Measurements from ENCODE around the gene IGF2. TPM values are rescaled to one million over a fixed set of nuclear protein-coding genes. Genes with fewer than 3 reads are reported as not detected.

Gene IGF2
- polyA plus RNA-seq, 4 donors, result 731 to 1,117 (median 878) TPM

DNA sequence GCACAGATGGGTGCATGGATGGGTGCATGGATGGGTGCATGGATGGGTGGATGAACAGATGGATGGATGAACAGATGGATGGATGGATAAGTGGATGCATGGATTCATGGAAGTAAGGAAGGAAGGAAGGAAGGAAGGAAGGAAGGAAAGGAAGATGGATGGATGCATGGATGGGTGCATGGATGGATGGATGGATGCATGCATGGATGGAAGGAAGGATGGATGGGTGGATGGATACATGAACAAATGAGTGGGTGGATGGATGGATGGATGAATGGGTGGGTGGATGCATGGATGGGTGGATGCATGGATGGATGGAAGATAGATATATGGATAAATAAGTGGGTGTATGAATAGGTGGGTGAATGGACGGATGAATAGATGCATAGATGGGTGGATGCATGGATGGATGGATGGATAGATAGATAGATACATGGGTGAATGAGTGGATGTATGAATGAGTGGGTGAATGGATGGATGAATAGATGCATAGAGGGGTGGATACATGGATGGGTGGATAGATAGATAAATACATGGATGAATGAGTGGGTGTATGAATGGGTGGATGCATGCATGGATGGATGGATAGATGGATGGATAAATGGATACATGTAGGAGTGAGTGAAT lies 32.5 kb downstream of the IGF2 start:
- no peak for DNase-seq (ENCODE audit: low read depth in 4 of 4, low spot score in 2 of 4)

DNA sequence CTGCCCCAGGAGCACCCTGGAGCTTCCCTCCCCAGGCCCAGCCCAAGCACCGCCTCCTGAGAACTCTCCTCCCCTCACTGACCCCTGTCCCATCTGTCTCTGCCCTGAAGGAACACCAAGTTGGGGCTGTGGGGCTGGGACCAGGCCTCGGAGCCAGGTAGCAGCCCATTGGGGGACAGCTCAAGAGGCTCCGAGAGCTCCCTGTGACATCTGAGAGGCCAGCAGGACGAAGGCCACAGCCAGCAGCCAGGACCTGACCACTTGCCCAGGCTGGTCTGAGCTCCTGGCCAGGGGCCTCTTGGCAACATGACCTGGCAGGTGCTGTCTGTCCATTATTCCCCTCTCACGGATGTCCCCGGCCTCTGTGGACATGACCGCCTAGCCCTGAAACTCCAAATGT lies 33.7 kb downstream of the IGF2 start:
- no peak for DNase-seq (ENCODE audit: low read depth in 4 of 4, low spot score in 2 of 4)

DNA sequence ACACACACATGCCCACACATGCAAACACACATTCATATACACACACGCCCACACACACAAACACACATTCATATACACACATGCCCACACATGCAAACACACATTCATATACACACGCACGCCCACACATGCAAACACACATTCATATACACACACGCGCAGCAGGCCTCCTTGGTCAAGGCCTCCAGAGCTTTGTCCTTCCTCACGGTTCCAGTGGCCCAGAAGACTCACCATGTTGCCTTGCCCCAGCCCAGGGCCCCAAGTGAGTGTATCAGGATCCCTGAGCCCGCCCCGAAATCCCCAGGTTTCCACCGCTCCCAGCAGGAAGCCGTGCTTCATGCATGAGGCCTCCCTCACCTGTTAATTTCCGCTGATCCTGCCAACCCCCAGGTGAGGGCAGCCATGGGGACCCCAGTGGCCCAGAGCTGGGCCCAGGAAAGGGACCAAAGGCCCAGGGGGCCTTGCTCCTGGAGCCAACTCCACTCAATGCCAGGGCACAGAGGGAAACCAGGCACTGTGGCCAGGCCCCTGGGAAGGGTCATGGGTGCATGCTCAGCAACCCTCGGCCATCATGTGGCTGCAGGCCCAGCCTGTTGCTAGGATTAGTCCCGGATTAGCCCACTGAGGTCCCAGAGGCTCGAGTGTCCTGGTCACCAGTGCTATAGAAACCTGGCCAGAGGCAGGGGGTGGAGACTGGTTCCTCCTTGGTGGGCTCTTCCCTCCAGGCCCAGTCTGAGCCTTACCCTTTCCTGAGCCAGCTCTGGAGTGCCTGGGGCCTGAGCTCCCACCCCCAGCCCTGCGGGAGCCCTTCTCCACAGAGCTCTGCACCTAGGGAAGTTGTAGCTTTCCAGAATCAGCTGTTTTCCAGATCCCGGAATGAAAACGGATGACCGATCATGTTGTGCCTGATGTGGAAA lies 34.4 kb downstream of the IGF2 start:
- no peak for DNase-seq (ENCODE audit: low read depth in 4 of 4, low spot score in 2 of 4)

DNA sequence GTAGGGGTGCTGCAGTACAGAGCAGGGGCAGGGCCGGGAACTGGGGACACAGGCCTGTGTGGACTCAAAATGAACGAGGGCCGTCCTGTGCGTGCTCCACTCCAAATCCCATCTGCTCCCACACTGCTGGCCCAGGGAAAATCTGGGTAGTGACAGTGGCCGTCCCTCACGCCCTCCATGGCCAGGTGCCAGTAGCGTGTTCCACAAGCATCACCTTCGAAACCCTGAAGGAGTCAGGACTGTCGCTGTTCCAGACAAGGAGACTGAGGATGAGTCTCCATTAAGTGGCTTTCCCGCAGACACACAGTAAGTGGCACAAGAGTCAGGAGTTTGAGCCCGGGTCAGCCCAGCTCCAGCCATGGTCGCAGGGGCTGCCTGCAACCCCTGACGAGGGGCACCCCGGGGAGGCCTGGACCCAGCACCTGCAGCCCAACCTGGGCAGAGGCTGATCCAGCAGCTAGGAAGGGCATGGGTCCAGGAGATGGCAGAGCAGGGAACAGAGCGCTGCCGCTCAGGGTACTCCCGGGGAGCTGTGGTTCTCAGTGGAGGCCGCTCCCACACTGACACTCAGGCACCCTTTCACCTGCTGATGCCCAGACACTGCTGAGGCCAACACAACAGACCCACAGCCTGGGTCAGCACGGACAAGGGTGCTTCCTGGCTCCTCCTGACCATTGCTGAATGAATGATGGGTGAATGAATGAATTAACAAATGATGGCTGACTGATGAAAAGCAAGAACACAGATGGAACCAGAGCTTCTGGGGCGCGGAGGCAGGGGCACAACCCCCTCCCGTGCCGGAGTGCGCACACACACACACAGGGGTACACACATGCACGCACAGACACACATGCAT lies 35.3 kb downstream of the IGF2 start:
- DNase-seq (ENCODE audit: low read depth in 4 of 4, low spot score in 2 of 4), result no peak

DNA sequence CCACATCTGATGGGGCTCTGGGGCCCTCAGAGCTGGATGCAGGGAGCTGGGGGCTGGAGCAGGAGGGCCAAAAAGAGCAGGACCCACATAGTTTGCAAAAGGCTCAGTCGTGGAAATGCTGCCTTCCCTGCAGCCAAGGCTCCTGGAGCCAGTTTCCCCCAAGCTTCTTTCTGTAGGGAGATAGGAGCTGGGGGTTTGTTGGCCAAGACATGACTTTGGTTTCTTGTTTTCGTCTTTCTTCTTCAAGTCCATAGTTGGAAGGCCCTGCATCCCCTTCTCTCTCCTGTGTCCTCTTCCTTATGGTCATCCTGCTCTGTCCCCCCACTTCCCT lies 36.3 kb downstream of the IGF2 start:
- DNase-seq (ENCODE audit: low read depth in 4 of 4, low spot score in 2 of 4), result no peak

DNA sequence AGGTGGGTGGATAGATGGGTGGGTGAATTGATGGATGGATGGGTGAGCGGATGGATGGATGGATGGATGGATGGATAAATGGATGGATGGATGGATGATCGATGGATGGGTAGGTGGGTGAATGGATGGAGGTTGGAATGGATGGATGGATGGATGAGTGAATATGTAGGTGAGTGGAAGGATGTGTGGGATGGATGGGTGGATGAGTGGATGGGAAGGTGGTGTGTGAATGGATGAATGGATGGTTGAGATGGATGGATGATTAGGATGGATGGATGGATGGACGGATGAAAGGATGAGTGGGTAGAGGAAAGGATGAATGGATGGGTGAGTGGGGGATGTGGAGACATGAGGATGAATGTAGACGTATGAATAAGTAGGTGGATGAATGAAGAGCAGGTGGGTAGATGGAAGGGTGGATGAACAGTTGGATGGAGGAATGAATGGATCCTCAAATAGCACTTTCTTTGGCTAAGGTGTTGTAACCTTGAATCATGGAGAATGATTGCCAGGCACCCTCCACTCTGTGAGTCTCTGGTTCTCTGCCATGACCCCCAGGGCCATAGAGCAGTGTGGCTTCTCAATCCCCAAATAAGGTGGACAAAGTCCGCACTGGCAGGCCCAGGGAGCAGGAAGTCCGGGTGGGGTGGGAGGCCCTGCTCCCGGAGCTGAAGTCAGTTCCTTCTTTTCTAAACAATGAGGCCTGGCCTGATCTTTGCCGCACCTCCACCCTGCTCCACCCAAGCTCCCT lies 36.9 kb downstream of the IGF2 start:
- DNase-seq (ENCODE audit: low read depth in 4 of 4, low spot score in 2 of 4), result no peak

DNA sequence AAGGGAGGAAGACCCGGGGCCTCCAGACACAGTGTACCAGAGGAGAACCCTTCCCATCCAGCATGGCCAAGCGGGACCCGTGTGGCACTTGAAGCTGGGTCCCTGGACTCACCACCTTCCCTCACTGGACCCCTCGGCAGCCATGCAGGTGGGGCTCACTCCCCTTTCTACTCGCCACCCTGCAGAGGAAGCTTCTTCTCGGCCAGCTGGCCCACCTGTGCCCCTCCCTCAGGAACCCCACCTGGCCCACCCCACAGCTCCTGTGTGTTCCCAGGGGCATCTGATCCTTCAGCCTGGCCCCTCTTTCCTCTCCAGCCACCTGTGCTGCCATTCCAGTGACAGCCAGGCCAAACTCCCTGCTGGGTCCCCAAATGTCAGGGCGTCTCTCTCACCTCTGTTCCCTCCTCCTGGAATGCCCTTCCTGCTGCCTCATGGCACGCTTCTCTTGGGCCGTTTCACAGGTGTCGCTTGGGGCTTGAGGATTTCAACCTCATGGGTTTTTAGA lies 38.0 kb downstream of the IGF2 start:
- DNase-seq (ENCODE audit: low read depth in 4 of 4, low spot score in 2 of 4), result no peak

DNA sequence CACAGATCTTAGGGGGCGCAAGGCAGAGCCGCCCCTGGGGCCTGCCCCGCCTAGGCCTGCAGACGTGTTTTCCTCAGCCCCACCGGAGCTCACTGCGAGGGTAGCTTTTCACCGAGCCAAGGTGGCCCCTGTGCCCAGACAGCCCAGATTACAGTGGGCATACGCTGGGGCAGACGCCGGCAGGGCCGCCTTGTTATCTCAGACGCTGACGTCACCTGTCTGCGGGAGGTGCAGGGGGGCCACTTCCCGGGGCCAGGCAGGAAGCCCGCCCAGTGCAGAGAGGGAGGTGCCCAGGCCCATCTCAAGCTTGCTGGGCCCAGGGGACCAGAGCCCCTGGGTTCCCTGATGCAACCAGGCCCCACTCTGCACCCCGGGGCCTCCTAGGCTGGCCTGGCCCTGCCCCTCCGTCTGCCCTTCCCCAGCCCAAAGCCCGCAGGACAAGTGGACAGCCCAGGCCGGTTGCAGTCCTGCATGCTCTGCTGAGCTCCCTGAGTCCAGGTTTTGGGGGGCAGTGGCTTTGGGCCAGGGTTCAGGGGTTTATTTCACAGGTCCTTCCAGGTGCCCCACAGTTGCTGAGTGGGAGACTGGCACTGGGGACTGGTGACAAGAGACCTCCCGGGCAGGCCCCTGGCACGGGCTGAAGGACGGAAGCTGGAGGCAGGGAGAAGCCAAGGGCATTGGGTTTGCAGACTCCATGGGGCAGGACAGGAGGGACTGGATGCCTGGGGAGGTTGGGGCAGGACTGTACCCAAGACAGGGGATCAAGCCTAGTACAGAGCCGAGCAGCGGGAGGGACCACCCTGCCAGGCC lies 38.6 kb downstream of the IGF2 start:
- no peak for DNase-seq (ENCODE audit: low read depth in 4 of 4, low spot score in 2 of 4)

DNA sequence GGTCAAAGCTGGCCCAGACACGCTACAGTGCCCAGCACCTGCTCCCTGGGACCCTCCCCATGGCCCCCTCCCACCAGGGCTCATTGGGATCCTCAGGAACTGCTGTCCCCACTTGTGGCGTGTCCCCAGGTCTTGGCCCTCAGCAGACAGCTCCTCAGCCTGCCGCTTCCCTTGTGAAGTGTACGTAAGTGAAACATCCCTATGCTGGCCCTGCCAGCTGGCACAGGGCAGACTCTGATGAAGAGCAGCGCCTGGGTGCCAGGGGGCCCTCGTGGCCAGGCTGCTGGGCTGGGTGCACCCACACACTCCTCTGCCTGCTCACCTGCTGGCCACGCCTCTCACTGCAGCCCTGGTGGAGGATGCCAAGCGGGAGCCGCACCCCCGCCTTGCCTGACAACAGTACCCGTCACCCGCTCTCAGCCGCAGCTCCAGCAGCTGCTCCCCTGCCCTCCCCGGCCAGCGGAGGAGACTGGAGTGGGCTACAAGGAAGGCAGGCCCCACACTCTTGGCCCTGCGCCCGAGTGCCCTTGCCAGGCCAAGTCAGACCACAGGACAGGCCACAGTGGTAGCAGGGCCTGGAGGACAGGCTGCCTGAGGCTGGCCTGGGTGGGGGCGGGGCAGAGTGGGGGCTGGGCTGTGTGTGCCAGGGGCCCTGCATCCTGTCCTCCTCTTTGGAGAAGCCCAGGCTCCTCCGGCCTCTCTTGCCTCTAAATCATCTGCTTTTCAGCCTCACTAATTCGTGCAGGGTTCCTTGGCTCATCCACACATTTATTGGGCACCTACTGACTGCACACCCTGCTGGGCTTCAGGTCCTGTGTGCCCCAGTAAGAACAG lies 39.5 kb downstream of the IGF2 start:
- DNase-seq (ENCODE audit: low read depth in 4 of 4, low spot score in 2 of 4), result no peak

DNA sequence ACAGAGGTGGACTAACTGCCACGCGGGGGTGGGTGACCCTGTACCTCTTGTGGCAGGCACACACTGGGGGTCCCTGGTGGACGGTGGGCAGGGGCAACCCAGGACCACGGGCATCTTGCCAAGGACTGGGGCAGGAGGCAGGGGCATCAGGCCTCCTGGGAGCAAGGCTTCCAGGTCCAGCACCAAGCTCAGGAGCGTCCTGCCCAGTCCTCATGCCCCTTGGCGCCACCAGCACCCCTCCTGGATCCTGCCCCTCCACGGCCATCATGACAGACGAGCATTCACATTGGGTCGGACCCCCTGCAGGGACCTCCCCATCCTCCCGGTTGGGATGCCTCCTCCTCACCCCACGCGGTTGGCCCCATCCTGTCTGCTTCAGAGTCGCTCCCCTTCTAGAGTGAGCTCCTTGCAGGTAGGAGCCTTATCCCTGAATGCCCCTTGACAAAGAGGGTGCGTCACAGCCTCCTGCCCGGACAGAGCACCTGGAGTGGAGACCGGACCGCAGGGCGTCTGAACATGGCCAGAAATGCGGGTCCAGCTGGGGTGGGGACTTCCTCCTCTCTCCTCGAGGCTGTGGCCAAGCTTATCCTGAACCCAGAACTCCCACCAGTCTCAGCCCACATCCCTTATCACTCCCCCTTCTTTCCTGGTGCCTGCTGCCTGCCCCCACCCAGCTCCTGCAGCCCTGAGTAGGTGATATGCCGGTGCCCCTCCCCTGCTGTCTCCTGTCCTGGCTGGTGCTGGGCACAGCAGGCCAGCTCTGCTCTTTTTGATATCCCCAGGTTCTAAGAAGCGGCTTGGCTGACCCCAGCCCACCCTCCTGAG lies 40.3 kb downstream of the IGF2 start:
- DNase-seq (ENCODE audit: low read depth in 4 of 4, low spot score in 2 of 4), result no peak

DNA sequence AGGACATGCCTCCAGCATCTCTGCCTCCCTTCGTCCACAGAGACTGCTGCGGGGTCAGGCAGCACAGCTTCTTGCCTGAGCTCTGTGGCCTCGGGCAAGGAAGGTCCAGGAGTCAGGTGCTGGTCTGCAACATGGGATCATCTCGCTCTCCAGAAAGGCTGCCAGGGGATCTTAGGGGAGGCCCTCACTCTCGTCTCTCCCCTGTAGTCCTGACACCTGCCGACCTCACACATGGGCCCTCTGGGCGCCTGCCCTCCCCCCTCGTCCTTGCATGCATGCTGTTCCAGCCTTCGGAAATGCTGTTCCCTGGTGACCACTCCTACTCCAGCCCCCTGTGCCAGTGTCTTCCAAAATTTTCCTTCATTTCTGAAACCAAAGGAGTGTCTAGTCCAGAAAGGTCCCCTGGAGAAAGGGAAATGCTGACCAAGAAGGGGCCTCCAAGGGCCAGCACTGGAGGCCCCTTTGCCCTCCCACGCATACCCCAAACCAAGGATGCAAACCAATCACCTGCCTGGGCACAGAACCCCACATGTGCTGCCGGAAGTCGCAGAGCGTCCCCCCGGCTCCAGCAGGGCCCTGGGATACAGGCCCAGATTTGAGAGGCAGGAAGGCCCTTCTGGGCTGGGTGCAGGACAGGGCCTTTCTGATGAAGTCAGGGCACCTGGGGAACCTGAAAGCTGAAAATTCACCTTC lies 41.0 kb downstream of the IGF2 start:
- no peak for DNase-seq (ENCODE audit: low read depth in 4 of 4, low spot score in 2 of 4)

DNA sequence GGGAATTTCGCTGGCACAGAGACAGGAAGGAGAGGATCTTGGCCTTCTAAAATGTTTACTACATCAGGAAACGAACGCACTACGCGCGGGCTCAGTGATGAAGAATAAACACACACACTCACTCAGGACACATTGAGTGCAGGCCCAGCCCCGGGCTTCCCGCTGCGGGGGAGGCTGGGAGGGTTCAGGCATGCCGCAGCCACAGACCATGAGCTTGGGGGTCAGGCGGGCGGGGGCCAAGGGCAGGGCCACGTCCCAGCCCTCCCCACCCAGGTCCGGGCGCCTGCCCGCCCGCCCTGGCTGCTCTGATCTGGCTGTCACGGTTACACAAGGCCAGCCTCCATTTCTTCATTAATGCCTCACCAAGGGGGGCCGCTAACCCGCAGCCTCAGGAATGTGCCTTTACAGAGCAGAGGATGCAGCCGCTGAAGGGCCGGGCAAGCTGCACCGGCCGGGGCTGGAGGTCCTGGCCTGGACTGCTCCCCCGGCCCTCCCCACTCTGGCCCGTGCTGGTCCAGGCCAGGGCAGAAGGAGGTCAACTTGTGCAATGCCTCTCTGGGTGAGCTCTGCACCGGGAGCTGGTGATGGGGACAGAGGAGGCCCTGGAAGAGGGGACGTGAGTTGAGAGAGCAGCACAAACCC lies 41.7 kb downstream of the IGF2 start:
- DNase-seq (ENCODE audit: low read depth in 4 of 4, low spot score in 2 of 4), result peak in 3 of 4 donors; percentile 29 to 65 (median 62)

DNA sequence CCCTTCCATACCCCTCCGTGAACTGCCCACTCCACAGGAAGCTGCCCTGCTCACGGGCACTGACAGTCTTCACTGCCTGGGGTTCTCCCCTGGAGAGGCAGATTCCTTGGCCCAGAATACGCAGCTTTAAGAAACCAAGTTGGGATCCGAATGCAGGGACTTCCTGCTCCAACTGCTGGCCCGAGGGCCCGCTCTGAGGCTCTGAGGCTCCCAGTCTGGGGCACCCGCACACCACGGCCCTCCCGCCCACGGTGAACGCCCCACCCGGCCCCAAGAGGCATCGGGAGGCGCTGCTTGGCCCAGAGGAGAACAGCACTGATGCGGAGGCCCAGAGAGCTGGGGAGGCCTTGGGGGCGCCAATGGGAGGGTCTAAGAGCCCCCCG lies 42.3 kb downstream of the IGF2 start:
- no peak for DNase-seq (ENCODE audit: low read depth in 4 of 4, low spot score in 2 of 4)

DNA sequence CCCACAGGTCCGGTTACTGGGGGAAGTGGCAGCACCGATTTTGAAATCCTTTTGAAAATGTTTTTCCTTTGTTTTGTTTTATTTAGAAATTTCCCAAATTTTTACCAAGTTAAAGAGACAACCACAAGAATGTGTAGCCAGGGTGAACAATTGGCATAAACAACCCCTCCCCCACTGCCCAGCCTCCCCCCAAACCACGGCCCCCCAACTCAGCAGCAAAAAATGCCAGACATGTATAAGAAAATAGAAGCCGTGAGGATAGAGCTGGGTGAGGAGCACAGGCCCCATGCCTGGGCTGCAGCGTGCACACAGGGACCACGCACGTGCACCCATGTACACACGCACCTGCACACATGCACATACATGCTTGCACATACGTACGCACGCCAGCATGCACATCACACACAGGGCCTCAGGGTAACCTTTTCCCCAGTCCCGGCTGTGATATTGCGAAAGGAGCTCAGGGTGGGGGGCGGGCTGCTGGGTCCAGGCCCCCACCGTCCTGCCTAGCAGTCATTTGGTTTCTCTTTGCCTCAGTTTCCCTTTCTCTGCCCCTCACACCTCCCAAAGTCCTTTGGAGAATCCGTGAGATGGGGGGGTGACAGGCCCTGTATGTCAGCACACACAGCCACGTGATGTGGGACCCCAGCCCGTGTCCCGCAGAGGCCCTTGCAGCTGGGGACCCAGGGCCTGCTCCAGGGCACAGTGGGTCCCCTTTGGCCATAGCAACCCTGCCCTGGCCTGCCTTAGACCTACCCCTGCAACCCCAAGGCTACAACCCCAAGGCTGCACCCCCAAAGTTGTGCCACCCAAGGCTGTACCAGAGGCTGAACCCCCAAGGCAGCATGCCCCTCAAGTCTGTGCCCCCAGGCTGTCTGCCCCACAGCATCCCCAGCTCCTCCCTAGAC lies 42.9 kb downstream of the IGF2 start:
- DNase-seq (ENCODE audit: low read depth in 4 of 4, low spot score in 2 of 4), result no peak

DNA sequence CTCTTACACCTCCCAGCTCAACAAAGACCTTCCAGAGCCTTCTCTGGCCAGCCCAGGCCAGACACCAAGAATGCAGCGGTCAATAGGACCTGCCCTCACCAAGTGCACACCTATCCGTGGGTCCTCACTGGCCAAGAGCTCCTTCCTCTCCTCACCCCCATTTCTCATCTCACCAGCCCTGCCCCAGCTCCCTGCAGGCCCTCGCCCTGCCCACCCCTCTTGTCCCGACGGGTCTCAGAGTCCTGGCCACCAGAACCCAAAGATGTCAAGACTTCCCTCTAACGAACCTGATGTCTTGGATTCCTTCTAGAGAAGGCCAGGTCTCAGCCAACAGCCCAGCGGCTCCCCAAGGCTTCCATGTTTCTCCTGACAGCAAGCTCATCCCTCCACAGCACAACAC lies 43.6 kb downstream of the IGF2 start:
- DNase-seq (ENCODE audit: low read depth in 4 of 4, low spot score in 2 of 4), result no peak

DNA sequence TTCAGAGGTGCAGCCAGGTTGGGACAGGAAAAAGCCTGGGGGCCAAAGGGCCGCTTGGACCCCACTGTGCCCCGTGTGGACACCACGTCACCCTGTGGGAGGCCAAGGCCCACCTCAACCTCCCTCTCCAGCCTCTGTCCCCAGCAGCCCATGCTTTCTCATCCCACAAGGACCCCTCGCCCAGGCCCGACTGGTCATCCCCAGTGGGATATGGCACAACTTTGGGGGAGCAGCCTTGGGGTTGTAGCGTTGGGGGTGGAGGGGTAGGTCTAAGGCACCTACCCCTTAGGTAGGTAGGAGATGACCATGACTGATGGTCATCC lies 44.0 kb downstream of the IGF2 start:
- DNase-seq (ENCODE audit: low read depth in 4 of 4, low spot score in 2 of 4), result no peak

All from left renal cortex interstitium (tissue), 4 donors.